NCI-H526 (cell line): ENCODE measurements around the gene CD6.
A peak's percentile ranks its signal among the peaks of the same experiment; 100 is the strongest.

Source experiments
- DNase-seq, 2 experiments: peaks; one replicate each; lab custom pipeline; 2025; lab: John Stamatoyannopoulos, UW

Gene CD6

GRCh38 chr11:60935676-60936442 is 35.6 kb upstream of the CD6 start:
- no peak for DNase-seq

DNA sequence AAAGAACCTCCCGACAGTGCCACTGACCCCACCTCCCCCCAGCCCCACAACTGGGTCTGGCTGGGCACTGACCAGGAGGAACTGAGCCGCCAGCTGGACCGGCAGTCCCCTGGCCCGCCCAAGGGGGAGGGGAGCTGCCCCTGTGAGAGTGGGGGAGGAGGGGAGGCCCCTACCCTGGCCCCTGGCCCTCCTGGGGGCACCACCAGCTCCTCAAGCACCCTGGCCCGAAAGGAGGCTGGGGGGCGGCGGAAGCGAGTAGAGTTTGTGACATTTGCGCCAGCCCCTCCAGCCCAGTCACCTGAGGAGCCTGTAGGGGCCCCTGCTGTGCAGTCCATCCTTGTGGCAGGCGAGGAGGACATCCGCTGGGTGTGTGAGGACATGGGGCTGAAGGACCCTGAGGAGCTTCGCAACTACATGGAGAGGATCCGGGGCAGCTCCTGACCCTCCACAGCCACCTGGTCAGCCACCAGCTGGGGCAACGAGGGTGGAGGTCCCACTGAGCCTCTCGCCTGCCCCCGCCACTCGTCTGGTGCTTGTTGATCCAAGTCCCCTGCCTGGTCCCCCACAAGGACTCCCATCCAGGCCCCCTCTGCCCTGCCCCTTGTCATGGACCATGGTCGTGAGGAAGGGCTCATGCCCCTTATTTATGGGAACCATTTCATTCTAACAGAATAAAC is 34.9 kb upstream of the CD6 start:
- no peak for DNase-seq

GRCh38 chr11:60937144-60937527 is 34.3 kb upstream of the CD6 start:
- DNase-seq, result no peak

DNA sequence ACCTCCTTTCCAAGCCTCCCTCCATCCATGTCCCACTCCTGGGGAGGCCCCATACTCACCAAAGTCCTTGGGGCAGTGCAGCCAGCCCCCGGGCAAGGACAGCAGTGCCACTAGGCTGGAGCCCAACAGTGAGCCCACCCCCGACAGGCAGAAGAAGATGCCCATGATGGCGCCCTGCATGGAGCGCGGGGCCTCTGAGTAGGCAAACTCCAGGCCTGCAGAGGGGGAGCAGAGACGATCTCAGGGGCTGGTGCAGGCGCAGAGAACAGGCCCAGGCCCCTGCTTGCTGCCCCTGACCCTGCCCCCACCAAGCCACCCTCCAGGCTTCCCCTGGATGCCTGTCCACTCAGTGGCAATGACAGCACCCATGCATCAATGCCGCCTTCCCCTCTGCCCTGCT is 33.7 kb upstream of the CD6 start:
- no peak for DNase-seq

GRCh38 chr11:60938500-60938899 is 33.0 kb upstream of the CD6 start:
- no peak for DNase-seq

DNA sequence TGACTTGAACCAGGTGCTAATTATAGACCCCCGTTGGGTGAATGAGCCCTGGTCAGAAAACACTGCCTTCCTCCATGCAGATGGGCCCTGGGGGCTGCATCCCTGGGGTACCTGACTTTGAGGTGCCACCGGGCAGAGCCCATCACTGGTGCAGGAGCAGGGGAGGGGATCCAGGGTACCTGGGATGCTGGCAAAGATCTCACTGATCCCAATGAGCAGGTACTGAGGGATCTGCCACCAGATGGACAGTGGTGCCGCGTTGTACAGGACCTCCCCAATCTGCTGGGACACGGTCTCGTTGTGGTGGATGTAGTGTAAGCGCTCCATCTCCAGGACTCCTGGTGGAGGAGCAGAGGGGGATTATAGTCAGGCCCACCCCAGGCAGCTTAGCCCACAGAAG is 32.2 kb upstream of the CD6 start:
- no peak for DNase-seq

- DNase-seq, result no peak
Observed at GRCh38 chr11:60939855-60940254, 31.6 kb upstream of the CD6 start.

DNA sequence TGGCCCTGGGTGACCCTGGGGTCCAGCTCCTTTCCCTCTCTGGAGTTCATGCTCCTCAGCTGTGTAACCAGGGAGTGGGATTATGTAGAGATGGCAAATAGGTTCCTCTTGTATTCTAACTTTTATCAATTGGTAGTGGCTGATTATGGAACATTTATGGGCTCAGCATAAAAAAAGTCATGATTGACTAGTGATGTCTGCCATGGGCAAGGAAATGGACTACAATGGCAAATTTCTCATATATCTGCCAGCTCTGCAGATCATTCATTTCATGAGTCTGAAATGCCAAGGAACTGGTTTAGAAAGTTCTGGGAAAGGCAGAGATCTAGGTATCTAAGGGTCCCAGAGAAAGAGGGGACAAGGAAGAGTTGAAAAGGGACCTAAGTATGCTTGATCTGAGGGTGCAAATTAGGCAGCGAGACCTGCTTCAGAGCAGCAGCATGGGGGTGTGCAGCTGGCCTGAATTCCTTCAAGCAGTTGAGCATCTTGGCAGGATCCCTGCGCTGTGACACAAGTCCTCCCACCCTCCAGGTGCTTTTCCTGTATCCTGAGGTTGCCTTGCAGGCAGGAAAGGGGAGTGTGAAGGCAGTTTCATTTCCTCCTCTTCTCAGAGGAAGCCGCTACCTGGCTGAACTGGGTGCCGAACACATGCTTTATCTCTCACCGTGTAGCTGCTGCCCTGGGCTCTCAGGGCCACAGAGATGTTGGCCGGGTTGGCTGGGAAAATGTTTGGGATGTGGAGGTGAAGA is 29.9 kb upstream of the CD6 start:
- DNase-seq, result no peak

DNA sequence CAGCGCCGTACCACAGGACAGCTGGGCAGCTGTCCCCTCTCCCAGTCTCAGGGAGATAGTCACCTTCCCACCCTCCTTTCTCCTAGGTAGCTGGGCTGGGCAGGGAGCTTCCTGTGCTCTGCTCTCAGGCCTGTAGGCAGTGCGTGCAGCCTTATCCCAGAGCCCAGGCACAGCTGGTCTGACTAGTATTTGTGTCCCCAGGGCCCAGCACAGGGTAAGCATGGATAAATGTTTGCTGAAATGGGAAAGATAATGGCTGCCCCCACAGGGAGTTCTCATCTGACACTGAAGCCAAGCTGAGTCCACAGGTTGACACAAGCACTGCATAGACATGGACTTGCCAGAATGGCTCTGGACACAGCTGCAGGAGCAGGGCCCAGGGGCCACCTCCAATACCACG is 29.3 kb upstream of the CD6 start:
- no peak for DNase-seq

DNA sequence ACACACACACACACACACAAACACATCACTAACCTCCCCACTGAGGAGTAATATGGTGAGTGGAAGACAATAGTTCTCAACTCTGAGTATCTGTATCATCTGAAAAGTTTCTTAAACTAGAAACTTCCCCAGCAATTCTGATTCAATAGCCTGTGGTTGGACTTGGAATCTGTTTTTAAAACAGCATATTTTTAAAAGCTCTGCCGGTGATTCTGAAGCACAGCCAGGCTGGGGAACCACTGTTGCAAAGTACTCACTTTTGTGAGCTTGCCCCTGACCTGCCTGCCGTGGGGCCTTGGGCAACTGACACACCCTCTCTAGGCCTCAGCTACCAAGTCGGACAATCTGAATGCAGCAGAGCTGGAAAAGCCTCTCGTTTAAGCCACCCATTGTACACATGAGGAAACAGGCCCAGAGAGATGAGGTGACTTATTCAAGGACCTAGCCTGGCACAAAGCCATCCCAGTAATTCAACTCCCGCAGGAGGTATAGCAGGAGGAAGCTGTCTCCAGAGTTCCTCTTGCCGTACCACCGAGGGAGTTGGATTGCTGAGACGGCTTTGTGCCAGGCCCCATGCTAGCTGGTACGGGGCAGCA is 28.4 kb upstream of the CD6 start:
- no peak for DNase-seq

DNA sequence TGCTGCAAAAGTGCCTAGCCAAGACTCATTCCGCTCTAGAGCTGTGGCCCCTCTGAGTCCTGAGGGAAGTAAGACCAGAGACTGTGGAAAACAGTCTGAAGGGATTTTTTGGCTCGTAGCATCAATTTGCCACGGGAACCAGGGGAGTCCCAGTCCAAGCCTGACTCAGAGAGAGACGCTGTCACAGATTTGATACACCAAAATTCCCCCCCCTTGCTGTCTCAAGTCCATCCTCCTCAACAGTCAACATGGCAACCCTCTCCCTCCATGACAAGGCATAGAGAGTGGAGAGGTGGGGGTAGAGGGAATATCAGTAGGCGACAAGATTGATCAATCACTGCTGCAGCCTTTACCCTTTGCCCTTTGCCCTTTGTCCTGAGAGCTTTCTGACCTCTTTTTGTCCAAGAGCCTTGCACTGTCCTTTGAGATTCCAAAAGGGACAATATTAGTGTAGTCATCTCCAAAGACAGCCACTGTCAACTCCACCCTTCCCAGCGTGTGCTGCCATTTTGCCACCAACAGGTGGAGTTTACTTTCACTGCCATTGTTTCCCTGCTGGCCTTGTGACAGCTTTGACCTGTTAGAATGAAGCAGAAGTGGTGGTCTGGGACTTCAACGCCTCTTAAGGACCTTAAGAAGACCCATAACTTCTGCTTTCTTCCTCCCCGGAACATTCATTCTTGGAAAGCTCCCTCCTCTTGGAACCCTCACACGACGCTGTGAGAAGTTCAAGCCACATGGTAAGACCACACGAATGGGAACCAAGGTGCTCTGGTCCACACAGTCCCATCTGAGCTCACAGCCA is 26.8 kb upstream of the CD6 start:
- DNase-seq, result no peak

- DNase-seq, result no peak
Observed at GRCh38 chr11:60945295-60945667, 26.2 kb upstream of the CD6 start.

GRCh38 chr11:60946601-60947264 is 24.7 kb upstream of the CD6 start:
- DNase-seq, result no peak

DNA sequence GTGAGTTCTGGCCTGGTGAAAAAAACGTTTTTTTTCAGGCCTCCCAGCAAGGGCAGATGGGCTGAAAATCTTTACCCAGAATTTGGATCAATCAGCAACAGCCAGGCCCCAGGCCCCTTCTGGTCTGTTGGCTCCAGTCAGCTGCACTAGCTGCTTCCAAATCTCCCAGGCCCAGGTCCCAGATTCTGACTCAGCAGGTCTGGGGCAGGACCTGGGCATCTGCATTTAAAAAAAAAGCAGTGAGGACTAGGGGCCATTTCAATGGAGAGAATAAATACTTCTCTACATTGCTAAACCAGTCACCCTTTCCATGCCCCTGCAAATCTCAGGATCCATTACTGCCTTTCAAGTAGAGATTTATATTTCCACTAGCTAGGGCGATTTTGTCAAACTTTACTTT is 23.8 kb upstream of the CD6 start:
- no peak for DNase-seq

DNA sequence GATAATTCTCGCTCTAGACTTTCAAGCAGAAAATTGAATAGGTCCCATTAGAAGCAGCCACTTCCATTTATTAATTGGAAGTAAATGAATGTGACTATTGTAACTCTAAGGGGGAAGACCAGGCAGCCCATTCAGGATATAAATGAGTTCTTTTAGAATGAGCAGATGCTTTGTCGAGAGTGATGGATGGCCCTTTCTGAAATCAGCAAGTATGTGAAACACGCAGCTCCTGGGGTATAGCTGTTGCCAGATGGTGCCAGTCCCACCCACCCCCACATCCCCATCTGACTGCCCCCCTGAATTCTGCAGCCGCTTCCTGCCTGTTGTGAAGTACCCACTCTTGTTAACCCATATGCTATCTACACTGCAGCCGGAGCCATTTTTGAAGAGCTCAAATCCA is 23.2 kb upstream of the CD6 start:
- no peak for DNase-seq

DNA sequence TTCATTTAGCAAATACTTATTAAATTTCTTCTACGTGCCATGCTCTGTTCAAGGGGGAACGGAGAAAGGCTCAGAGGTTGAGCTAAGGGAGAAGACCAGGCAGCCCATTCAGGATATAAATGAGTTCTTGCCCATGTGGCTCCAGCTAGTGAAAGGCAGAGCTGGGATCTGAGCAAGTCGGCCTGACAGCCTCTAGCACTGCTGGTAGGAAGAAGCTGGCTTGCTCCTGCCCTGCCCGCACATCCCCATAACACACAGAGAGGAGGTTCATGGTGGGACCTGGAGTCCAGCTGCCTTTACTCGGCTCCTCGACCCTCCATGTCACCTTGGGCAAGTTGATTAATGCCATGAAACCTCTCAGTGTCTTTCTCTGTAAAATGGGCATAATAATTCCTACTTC is 21.5 kb upstream of the CD6 start:
- no peak for DNase-seq

- peak in 1 of 2 experiments; percentile 28 for DNase-seq
Observed at GRCh38 chr11:60950933-60951605, 20.4 kb upstream of the CD6 start.

GRCh38 chr11:60951606-60951903 is 19.9 kb upstream of the CD6 start:
- no peak for DNase-seq

DNA sequence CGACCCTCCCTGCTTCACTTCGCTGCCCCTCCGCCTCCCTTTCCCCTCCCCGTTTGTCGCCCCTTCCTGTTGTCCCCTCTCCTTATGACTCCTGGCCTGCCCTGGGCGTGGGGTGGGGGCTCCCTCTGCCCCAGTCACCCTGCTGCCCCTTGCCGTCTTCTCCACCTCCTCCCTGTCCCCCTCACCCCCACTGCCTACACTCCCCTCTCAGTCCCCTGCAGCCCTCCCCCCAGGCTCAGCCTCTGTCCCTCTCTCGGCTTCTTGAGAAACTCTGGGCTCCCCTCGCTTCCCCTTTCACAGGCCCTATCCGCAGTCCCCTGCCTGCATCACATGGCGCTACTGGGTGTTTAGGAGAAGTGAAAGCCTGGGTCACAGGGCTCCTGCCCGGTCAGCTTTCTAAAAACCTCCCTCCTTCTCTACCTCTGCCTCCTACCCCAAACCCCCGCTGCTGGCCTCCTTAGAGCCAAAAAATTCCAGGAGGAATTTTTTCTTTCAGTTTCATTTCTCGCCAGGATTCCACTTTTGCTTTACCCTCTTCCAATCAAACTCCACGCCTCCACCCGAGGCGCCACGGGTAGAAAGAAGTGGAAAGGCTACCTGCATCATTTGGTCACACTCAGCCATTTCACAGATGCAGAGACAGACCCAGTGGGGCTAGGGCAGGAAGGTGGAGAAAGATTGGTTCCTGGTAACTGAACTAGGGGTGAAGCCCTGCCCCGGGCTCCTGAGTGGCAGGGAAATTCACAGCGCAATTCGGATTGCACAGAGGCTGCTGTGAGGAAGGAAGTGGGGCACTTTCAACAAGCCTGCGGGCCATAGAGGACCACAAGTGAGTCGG is 19.4 kb upstream of the CD6 start, which contains the start of gene SLC15A3:
SLC15A3 (minus strand) TSS at position 273 of the 838 bp plus-strand sequence. CDS start 625 bp downstream, outside the sequence.
- DNase-seq, result no peak

DNA sequence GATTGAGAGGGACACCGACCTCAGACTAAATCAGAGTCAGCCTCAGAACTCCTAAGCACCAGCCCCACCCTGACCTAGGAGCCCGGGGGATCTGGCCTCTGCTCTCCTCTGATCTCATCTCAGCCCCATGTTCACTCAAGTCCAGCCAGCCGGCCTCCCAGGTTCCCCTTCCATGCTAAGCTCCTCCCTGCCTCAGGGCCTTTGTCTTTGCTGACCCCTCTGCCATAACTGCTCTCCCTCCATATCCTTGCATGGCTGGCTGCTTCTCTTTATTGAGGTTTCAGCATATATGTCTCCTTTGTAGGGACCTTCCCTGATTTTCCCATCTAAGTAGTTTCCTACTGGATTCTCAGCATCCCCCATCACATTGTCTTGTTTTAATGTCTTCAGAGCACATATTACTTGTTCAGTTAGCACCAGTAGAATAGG is 18.7 kb upstream of the CD6 start:
- DNase-seq, result no peak
